GM23338 (cell line): ENCODE results near the gene TTPAL.

Experiments
- JUNB ChIP-seq: IDR thresholded peaks from one replicate; pipeline ENCODE4 v1.6.1; 2016; ENCODE audit warnings: antibody characterized with exemption; ENCODE audit not compliant: unreplicated experiment
- POLR2AphosphoS5 ChIP-seq: IDR thresholded peaks from 2 replicates; pipeline ENCODE4 v1.6.1; 2016; ENCODE audit warnings: antibody characterized with exemption, low read depth
- STAT1 ChIP-seq: IDR thresholded peaks from one replicate; pipeline ENCODE4 v1.6.1; 2016; ENCODE audit warnings: antibody characterized with exemption; ENCODE audit not compliant: unreplicated experiment
- ZNF114 ChIP-seq: fragments of 250-450 bp; sonication (Bioruptor Pico); IDR thresholded peaks from 2 replicates; pipeline ENCODE4 v1.5.0; 2020; ENCODE audit warnings: mild to moderate bottlenecking, moderate library complexity
- TF ChIP-seq, protein P1 (sequence below), 2 experiments: fragments of 200-600 bp in 1 of 2; sonication (generic) in 1 of 2; conservative IDR thresholded peaks; 2 replicates each; pipeline versions ENCODE4 v1.5.1 to v1.6.1; 2016 to 2017; ENCODE audit warnings: antibody characterized with exemption in 2 of 2, low read depth in 2 of 2, mild to moderate bottlenecking in 2 of 2, moderate library complexity in 1 of 2

DNA sequence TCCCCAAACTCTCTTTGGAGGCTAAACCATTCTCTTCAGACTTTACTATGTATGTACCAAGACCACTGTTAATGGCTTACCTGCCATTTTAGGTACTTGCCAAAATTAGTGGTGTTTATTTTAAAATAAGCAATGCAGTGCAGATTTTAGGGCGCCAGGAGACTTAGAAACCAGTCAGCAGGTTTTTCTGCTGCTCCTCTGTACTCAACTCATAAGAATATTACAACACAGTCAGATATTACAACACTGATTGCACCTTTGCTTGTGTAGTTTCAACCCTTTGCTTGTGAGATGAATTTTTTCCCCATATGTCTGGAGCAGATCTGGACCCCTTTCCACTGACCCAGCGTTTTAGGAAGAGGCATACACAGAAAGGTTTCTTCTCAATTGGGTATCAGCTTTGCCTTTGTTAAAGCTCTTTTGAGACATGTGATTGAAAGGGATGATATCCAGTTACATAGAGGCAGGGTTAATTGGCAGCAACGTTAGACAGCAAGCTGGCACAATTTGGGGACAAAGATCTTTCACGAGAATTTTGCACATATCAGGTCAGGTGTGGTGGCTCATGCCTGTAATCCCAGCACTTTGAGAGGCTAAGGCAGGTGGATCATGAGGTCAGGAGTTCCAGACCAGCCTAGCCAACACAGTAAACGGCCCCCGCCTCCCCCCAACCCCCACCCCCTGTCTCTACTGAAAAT is 6.2 kb downstream of the TTPAL start:
- no peak for TF ChIP-seq POLR2AphosphoS5
- no peak for TF ChIP-seq STAT1
- TF ChIP-seq, protein P1, sequence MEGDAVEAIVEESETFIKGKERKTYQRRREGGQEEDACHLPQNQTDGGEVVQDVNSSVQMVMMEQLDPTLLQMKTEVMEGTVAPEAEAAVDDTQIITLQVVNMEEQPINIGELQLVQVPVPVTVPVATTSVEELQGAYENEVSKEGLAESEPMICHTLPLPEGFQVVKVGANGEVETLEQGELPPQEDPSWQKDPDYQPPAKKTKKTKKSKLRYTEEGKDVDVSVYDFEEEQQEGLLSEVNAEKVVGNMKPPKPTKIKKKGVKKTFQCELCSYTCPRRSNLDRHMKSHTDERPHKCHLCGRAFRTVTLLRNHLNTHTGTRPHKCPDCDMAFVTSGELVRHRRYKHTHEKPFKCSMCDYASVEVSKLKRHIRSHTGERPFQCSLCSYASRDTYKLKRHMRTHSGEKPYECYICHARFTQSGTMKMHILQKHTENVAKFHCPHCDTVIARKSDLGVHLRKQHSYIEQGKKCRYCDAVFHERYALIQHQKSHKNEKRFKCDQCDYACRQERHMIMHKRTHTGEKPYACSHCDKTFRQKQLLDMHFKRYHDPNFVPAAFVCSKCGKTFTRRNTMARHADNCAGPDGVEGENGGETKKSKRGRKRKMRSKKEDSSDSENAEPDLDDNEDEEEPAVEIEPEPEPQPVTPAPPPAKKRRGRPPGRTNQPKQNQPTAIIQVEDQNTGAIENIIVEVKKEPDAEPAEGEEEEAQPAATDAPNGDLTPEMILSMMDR (conservative IDR thresholded peaks at IDR 0.05; ENCODE audit: low read depth in 2 of 2), result no peak
- TF ChIP-seq ZNF114, result no peak
- no peak for TF ChIP-seq JUNB
